GM21390 (cell line): Measurements from ENCODE around the gene RGS5.
A peak's percentile ranks its signal among the peaks of the same experiment; 100 is the strongest.
"Not testable (repeated sequence)": the region's sequence is repeated elsewhere in the genome, so short reads cannot be mapped to it uniquely, and the experiment has no call there.

Experiments used
- ATAC-seq: cut with Tn5 transposase; IDR thresholded peaks from one replicate; pipeline ENCODE4 v1.9.1; 2021; ENCODE audit not compliant: unreplicated experiment

The RGS5 gene, protein sequence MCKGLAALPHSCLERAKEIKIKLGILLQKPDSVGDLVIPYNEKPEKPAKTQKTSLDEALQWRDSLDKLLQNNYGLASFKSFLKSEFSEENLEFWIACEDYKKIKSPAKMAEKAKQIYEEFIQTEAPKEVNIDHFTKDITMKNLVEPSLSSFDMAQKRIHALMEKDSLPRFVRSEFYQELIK

DNA sequence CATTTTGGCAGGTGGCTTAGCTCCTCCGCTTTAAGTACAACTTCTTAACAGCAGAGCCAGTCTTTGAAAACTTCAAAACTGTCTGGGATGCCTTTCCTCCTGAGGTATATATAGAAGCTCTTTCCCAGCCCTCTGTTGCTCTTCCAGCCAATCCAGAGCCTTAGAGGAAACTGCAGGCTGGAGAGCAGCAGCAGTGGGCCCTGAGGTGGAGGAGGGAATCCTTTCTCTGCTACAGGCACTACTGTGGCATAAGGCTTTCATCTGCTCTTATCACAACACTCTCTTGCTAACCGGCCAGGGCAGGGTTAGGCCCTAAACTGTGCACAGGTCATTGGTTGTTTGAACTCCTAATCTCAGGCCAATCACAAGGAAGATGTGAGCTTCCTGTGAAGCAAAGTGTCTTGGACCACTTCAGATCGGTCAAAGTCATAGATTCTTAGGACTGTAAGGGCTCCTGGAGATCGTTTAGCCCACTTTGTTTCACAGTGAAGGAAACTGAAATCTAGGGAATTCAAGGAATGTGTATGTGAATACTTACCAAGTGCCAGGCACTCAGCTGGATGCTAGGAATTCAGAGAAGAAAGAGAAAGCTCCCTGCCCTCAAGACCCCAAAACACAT lies at the start of gene RGS5:
Gene RGS5, minus strand, starts transcription at position 84 of the 619 bp plus-strand sequence. Its CDS starts 81 bp downstream, at position 3.
- no peak for ATAC-seq

DNA sequence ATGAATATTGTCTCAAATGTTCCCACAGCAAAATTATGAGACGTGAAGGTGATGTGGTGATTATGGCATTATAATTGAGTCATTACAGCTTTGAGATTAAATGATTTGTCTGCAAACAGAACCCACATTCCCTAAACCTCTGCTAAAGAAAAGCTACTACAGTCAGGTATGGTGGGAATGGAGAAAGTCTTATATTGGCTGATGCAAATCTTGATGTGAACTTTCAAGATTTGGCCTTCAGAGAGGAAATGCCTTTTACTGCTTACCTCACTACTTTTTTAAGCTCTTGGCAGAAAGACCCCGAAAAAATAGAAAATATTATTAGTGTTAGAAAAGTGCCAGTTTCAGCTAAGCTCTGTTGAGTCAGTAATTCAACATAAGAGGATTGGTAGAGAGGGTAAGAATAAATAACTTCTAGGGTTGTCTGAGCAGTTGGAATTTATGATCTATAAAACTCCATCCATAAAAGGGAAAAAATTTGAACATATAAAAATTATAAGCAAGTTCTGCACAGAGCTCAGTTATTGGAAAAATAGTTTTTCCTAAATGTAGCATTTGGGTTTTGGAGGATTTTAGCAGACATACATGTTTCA lies 47.8 kb upstream of the RGS5 start:
- ATAC-seq: no peak

DNA sequence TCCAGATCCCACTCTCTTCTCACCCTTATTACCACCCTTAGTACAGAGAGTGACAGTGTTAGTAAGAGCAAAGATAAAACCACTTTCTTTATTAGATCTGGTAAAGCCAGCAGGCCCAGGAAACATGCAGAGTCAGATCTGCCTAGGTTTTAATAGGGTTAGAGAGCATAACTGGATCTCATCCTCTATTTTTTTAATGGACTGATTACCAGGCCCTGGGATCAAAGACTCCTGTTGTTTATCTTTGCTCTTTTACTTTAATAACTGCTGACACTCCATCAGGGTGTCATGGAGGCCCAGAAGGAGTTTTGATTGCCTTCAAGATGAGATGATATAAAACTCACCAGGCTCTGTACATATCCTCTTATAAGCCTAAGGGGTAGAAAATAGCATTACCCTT lies 45.3 kb upstream of the RGS5 start:
- no peak for ATAC-seq

DNA sequence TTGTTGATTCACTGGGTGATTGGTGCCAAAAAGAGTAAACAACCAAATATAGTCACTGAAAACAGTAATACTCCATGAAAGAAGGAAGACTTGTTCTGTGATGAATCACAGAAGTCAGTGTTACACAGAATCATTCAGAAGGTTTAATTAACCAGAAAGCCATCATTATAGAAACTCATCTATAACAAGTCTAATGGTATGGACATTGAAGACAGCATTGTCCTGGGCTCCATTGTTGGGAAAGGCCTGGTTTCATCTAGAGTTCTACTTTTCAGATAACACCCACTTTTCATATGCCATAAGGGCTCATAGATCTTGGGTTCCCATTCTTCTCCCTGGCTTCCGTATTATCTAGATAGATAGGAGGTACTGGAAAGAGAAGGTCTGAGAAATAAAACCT lies 41.9 kb upstream of the RGS5 start:
- not testable (repeated sequence) for ATAC-seq

DNA sequence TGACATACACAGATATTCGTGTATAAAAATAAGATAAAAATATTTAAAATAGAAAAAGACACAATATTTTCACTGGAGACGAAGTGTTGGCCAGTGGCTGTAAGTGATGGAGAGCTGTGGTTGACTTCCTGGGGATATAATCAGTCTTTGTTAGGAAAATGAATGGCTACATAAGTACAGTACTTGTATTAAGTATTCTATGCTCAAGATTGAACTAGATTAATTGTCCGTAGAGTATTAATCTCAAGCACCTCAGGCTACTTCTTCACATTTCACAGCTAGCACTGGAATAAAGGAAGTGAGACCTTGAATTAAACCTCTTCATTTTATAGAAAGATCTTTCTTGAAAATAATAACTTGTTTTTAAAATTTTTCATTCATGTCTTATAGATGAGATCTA lies 39.0 kb upstream of the RGS5 start:
- no peak for ATAC-seq

DNA sequence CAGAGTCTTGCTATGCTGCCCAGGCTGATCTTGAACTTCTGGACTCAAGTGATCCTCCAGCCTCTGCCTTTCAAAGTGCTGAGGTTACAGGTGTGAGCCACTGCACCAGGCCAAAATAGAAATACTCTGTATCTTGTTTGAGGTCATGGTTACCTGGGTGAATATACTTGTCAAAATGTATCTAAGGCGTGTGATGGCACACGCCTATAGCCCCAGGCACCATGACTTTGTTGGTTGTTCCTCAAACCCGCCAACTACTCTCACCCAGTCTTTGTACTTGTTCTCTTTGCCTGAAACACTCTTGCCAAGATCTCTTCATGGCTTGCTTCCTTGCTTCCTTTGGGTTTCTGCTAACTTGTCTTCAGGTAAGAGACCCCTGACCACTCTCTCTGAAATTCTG lies 38.0 kb upstream of the RGS5 start:
- no peak for ATAC-seq

DNA sequence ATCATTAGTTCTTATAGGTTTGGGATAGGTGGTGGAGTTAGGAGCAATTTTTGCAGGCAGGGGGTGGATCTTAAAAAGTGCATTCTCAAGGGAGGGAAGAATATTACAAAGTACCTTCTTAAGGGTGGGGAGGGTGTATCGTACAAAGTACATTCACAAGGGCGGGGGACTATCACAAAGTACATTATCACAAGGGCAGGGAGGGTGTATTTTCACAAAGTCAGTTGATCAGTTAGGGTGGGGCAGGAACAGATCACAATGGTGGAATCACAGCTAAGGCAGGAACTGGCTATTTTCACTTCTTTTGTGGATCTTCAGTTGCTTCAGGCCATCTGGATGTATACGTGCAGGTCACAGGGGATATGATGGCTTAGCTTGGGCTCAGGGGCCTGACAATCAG lies 30.9 kb upstream of the RGS5 start:
- ATAC-seq: not testable (repeated sequence)

DNA sequence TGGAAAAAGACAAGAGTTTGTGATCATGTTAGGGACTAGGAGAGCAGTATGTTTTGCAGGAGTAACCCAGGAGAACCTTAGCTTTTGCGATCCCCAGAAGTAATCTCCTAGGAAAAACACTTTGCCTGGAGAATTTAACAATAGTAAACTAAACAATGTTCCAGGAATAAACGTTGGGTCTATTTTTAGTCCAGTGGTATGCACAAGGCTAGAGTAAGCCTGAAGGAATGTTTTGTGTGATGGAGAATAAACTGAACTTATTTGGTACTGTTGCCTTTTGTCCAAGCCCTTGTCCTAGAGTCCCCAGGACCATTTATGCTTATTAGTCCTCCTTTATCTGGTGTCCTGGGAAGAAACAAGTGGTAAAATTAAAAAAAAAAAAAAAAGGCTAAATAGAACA lies 28.7 kb upstream of the RGS5 start:
- ATAC-seq: no peak

DNA sequence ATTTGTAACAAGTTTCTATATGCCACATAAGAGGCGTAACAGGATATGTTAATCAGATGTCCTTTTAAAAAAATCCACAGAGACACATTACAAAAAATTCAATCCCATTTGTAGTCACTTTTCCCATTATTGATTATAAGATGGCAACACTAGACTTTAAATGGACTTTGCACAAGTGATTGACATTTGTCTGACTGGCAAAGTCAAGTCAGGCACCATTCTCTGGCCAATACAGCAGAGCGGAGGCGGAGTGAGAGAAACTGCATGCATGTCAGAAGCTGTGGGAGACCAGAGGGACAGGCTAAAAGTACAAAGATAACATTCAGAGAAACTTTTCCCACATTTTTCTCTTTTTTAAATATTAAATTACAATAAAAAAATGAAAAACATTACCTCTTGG lies 28.1 kb upstream of the RGS5 start:
- no peak for ATAC-seq

DNA sequence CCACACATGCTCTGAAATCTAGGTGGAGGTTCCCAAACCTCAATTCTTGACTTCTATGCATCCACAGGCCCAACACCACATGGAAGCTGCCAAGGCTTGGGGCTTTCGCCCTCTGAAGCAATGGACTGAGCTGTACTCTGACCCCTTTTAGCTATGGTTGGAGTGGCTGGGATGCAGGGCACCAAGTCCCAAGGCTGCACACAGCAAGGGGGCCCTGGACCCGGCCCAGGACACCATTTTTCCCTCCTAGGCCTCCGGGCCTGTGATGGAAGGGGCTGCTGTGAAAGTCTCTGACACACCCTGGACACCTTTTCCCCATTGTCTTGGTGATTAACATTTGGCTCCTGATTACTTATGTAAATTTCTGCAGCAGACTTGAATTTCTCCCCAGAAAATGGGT lies 25.6 kb upstream of the RGS5 start:
- ATAC-seq: not testable (repeated sequence)

DNA sequence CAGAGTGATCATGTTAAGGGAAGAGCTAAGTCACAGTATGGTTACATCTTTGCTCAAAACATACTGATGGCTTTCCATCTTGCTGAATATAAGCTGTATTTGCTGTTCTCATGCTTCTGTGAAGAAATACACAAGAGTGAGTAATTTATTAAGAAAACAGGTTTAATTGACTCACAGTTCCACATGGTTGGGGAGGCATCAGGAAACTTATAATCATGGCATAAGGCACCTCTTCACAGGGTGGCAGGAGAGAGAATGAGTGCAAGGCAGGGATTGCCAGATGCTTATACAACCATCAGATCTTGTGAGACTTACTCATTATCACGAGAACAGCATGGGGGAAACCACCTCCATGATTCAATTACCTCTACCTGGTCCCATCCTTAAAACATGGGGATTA lies 24.4 kb upstream of the RGS5 start:
- ATAC-seq: no peak

DNA sequence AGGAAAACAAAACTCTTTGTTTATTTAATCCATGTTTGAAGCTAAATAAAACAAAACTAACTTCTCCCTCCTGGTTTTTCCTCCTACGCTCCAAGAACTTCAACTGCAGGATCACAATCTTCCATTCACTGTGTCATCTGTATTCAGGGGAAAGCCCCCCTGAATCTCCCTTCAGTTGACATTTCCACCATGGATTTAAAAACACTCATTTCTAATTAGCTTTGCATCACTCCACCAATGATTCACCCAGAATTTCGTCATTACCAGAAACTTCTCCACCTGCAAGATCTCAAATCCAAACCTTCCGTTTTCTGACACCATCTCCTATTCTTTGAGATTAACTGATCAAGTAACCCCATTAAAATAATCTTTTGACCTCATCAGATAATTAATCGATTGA lies 10.9 kb upstream of the RGS5 start:
- no peak for ATAC-seq

DNA sequence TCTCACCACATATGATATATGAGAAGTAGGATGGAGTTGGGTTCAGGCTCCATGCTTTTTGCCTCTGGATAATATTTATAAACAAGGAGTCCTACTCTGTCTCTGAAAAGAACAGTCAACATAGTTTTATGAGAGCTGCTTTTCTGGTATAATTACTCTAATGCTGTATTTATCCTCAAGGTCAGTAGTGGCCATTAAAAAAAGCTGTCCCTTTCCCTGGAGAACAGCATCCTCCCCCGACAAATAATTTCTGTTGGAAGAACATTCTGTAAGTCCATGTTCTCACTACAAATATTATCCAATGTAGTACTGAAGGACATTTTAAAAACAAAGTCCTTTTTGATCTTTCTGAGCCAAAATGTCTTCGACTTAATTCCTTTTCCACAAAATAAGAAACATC lies 9.0 kb upstream of the RGS5 start:
- ATAC-seq: no peak

DNA sequence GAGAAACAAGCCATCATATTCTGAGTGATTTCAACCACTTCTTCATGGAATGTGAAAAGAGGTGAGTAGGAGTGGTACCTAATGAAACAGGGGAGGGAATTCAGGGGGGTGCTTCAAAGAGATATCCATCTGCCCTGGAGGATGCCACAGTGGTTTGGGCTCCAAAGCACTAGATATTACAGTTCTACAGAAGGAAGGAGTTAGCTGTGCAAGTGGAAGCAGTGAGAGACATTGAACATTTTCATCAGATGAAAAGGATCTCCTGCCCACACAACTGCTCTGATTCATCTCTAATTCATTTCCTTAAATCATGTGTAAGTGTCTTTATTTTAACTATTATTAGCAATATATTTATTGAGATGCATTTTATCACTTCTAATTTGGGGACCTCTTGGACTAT lies 2.8 kb upstream of the RGS5 start:
- no peak for ATAC-seq

DNA sequence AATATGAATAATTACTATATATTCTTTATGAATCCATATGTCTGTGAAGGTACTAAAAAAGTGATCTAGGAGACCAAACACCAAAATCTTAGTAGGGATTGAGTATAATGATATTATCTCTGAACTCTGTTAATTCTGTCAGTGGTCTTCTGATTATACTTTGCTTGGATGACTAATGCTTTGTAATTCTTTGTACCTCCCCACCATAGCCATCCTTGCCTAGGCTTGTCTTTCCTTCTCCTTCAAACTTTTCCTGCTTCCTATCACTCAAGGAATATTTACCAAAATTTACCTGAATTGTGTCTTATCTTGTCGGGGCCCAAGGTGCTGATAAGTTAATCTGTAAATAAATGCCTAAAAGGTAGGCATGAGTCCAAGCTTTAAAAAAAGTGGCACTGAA lies 845 bp upstream of the RGS5 start:
- no peak for ATAC-seq

DNA sequence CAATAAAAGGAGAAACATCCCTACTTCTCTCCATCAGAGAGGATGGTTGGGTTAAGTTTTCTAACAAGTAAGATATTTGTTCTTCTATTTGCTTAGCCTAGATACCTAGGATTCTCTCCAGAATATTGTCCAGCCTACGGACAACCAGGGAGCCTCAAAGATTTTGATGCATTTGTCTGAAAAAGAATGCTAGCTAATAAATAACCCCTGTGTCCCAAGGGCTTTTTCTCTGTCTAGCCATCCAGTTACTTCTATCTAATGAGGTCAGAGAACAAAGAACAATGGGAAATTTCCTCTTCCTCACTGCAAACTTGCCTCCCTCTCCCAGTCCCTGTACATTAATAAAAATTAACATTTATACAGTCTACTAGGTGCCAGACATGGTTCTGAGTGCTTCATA lies 810 bp downstream of the RGS5 start:
- ATAC-seq: no peak

DNA sequence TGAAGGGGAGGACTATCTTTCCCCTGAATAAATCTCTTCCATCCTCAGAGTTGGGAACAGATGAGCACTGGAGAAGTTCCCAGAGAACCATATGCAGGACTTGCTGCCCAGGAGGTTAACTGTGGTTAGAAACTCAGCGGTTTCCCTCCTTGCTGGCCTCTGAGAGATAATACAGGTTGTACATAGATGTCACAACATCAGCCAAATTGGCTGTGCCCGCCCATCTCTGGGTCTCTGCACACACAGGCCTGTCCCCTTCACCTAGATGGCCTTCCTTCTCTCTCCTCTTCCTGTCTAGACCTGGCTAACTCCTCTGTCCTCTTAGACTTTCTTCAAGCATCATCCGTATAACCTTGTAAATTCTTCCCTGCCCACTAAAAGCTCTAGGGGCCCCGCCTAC lies 5.7 kb downstream of the RGS5 start:
- ATAC-seq: no peak

DNA sequence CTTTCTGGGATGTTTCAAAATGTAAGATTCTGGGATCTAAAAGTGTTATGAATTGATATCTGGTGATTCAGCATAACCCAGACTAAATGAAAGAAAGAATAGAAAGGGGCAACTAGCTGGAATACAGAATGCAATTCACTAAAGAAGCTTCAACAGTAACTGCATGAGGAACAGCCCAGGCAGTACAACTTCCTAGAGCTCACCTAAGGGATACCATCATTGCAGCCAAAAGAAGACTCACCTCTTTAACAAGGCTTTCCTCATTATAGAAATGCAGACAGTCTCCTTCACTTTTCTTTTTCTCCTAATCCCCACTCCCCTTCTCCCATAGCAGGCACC lies 6.3 kb downstream of the RGS5 start:
- no peak for ATAC-seq

DNA sequence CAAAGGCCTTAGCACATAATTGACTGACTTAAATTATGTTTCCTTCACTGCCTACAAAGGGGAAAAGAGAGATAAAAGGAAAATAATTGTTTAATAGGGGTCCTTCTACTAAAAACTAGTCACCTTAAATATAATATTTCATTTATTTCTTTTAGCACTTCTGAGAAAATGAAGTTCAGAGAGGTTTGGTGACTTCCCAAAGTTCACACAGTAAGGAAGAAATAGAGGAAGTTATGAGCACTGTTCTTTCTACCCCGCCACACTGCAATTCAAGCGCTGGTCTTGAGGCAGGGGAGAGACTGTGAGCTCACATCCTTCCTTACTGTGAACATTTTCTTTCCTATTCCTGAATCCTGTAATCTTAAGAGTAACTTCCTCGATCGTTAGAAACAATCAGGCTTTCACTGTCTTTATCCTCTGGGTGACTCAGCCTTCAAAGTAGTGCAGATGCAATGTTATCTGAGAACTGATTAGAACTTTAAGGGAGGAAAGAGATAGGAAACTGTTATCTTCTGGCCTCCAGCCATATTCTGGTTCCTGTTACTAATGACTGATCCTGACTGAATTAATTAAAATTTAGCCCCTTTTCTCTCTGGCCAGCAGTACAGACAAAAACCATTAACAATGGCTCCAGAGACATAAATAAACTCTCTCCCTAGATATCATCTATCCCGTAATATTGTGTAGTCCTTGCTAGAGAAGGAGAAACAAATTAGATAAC lies 6.8 kb downstream of the RGS5 start:
- no peak for ATAC-seq

DNA sequence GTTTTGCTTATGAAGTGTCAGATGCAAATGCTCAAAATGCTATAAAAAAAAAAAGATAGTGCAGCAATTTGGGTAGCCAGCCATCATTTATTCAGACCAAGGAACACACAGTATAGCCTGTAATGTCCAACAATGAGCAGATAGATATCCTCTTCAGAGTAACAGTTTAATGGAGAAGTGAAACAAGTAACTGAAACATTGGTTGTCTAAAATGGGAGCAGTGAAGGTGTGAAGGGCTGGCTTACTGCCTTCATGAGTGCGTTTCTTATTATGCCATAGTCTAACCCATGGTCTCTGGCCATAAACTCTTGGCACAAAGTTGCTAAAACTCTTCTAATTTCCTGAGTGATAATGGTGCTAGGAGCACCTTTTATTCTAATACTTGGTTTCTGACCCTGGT lies 11.4 kb downstream of the RGS5 start:
- peak; percentile 71 for ATAC-seq

DNA sequence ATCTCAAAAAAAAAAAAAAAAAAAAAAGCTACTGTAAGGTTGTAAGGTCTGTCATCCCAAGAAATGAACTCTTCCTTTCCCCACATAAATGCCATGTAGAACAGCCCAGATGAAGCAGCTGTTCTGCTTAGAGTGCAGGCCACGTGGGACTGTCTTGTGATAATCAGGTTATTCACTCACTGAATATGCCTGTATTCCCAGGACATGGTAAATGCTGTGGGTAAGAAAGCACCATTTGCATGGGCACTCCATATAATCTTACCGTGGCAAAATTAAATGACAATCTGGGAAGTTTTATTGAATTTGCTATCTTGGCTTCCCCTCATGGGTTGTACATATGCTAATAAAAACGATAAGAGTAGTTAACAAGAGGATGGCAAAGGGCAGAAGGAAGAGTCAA lies 13.8 kb downstream of the RGS5 start:
- no peak for ATAC-seq

DNA sequence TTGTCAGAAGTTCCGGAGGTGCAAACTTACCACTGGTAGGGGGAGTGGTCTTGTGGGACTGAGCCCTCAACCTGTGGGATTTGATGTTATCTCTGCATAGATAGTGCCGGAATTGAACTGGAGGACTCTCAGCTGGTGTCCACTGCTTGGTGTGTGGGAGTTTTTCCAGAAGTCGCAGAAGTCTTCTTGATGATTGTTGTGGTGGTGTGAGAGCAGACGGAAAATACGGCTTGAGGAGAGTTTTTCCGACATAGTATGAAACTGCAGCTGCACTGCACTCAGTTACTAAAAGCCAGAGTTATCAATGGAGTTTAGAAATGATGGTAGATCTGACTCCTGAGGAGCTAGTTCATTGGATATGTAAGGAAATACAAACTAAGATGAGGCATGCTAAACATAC lies 14.9 kb downstream of the RGS5 start:
- no peak for ATAC-seq
